CD4-positive, alpha-beta T cell treated with Interleukin-4 for 1 hour (primary cell): Measurements from ENCODE around the gene TOP1.
A peak's percentile ranks its signal among the peaks of the same experiment; 100 is the strongest.

Experiments
- DNase-seq, 2 donors: peaks; one replicate each; pipeline ENCODE4 v3.0.0-alpha.2; 2020 to 2022

The TOP1 gene

GRCh38 chr20:41004531-41005360, 23.9 kb upstream of the TOP1 start:
- no peak for DNase-seq

DNA sequence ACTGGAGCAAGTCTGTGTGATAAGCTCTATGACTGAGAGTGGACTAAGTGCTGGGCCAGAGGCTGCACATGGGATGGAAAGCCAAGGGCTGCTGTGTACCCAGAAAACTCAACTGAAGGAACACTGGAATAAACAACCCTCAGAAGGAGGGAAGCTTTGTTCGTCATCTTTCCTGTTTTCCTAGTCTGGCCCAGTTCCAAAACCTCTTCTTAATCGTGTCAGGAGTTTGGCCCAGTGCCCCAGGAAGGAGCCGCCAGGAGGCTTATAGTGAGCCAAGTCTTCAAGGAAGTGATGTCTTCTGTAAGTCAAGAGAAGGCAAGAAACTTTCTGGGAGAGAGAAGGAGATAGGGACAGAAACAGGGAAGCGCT, 23.3 kb upstream of the TOP1 start:
- no peak for DNase-seq

GRCh38 chr20:41006126-41006935, 22.3 kb upstream of the TOP1 start:
- no peak for DNase-seq

DNA sequence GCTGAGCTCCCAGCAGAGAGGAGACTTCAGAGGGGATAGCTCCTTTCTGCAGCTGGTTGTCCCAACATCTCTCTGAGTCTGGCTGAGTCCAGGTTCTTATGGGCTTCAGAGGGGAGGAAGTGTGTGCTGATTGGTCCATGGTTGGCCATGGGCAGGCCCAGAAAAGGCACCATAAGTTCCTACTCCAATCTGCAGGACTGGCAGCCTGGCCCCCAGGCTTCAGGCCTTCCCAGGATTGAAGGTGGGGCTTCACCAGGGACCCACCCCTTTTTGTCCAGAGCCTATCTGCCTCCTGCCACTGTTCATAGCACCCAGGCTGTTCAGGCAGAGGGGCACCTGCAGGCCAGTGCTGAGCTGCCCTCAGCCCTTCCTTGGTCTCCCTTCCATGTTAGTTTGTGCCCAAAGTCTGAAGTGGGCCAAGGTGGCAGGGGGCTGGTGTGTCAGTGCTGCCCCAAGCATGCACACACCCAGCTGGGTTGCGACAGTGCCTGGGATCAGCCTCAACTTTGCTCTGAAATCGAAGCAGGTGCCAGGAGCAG, 21.6 kb upstream of the TOP1 start:
- no peak for DNase-seq

- no peak for DNase-seq
Measured at GRCh38 chr20:41007481-41007880, 21.1 kb upstream of the TOP1 start.

- DNase-seq = no peak
Measured at GRCh38 chr20:41009946-41010345, 18.7 kb upstream of the TOP1 start.

DNA sequence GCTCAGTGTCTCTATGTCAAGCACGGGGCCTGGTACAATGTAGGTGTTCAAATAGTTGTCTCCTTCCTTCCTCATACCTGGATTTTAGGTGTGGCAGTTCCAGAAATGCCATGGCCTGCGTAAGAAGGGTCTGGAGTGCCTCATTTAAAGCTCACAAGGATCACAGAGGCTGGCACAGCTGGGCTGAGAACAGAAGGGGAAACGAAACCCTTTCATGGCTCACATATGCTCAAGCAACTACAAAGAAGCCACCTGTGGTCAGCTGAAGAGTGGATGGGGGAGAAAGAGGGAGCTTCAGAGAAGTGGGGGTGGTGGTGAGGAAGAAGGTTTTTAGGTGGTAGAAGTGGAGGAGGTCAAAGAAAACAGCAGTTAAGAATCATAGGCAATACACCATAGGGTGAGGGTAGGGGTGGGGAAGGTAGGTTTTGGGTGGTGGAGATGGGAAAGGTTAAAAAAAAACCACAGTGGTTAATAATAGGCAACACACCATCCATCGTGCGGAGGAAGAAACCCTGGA, 17.0 kb upstream of the TOP1 start:
- peak in 1 of 2 donors; percentile 63 for DNase-seq

DNA sequence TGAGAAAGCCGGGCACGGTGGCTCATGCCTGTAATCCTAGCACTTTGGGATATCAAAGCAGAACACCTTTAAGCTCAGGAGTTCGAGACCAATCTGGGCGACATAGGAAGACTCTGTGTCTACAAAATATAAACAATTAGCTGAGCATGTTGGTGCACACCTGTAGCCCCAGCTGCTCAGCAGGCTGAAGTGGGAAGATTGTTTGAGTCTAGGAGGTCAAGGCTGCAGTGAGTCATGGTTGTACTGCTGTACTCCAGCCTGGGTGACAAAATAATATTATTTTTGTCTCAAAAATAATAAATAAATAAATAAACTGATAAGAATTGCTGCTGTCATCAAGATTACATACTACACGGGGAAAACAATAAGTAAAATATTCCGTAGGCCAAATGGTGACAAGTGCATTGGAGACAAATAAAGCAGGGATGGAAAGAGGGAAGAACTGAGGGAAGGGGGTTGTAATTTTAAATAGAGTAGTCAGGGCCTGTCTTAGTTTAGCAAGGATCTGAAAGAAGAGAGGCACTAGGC, 14.0 kb upstream of the TOP1 start:
- no peak for DNase-seq

GRCh38 chr20:41017448-41018042, 11.1 kb upstream of the TOP1 start:
- DNase-seq = no peak

GRCh38 chr20:41018153-41018552, 10.5 kb upstream of the TOP1 start:
- no peak for DNase-seq

DNA sequence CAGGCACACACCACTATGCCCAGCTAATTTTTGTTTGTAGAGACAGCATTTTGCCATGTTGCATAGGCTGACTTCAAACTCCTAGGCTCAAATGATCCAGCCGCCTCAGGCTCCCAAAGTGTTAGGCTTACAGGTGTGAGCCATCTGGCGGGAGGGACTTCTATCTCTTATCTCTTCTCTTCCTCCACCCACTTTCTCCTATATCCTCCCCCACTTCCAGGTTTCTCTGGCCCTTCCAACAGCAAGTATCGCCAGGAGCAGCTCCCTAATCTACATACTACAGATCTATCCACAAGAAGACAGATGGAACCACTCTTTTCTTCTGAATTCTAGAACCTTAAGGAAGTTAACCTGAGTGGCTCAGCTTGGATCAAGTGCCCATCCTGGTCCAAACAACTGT, 5.1 kb upstream of the TOP1 start:
- no peak for DNase-seq

- DNase-seq = no peak
Measured at GRCh38 chr20:41027366-41027765, 1.3 kb upstream of the TOP1 start.

- no peak for DNase-seq
Measured at GRCh38 chr20:41027872-41028358, 707 bp upstream of the TOP1 start.

DNA sequence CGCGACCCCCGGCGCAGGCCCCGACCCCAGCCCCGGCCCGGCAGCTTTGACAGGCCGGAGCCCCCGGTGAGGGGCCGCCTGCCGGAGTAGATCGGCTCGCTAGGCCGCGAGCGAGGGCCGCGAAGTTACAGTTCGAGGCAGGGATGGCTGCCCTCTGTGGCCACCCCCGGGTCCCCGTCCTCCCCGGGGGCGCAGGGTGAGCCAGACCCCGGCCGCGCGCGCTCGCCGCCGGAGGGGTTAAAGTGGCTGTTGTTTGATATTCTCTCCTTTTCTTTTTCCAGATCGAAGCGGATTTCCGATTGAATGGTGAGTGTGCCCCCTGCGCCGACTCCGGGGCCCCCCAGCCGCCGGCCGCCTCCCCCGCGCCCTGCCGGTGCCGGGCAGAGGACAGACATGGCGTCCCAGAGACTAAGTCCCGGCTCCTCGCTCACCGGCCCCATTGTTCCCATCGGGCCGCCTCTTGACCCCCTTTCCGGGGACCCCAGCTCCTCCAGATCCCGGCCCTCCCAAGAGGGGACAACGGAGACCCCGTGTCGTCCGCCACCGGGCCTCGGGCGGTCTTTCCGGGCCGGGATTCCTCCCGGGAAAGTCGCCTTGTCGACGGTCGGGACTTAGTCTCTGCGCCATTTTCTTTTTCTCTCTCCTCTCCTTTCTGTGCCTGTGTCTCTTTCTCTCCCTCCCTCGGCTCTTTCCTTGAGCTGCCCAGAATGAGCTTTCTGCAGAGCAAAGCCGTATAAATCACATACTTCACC, 704 bp downstream of the TOP1 start:
- peak in 1 of 2 donors; percentile 39 for DNase-seq

DNA sequence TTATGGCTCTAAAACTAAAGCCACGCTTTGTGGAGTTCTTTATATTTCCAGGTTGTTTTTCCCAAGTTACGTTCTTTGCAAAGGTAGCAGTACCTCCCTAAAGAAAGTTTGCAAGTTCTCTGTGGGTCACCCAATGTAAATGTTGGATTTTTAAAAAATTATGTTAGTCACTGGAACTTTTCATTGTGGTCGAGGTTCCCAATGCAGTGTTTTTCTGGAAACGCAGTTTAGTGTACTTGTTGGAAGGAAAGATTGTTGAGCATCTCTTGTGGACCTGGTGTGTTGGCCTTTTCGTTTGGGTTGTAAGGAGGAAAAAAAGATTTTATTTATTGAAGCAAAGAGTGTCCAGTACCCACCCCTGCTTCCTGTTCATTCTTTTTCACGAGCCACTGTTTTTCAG, 1.4 kb downstream of the TOP1 start:
- no peak for DNase-seq

GRCh38 chr20:41030531-41031242, 2.1 kb downstream of the TOP1 start:
- no peak for DNase-seq

DNA sequence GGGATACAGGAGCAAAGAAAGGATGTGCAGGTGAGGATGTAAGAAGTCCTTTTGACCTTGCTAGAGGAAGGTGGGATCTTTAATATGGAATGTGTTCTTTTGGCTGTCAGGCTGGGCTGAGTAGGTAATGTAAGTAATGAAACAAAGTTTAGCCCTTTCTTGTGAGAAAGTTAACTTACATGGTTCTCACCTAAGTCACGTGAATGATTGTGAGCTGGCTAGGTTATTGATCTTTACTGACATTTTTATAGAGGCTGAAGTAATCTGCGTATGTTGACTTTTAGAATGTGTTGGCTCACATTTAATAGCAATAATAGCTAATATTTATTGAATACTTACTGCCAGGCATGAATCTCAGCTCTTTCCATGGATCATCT, 2.6 kb downstream of the TOP1 start:
- DNase-seq = no peak

GRCh38 chr20:41032271-41032670, 3.6 kb downstream of the TOP1 start:
- DNase-seq = no peak

- no peak for DNase-seq
Measured at GRCh38 chr20:41034239-41034638, 5.6 kb downstream of the TOP1 start.

- no peak for DNase-seq
Measured at GRCh38 chr20:41035207-41035606, 6.6 kb downstream of the TOP1 start.

GRCh38 chr20:41037179-41037578, 8.6 kb downstream of the TOP1 start:
- no peak for DNase-seq
